ENCODE measurements around the gene APBB2.

- TF ChIP-seq YY1 (IDR thresholded peaks at IDR 0.05; ENCODE audit: insufficient read depth, insufficient read length) (no peak), ZNF274 (IDR thresholded peaks at IDR 0.05; ENCODE audit: low read depth, low read length) (no peak)
Measured at GRCh38 chr4:41196633-41197332, 17.6 kb downstream of the APBB2 start.
